Measurements from ENCODE around the gene NFIC.
"Not testable (repeated sequence)": the region's sequence is repeated elsewhere in the genome, so short reads cannot be mapped to it uniquely, and the experiment has no call there.

The NFIC gene

GRCh38 chr19:3375221-3376090 is 9.1 kb downstream of the NFIC start:
- peaks cover 50% of the 10 kb centered on the region for H3K4me1 ChIP-seq (ENCODE audit: control insufficient read depth, insufficient read depth, low read length)
- H3K9ac ChIP-seq (ENCODE audit: low read length in 2 of 2), result peak overlapping the region; percentile 51 to 55
- no peaks in the 10 kb centered on the region for H3K9me3 ChIP-seq (ENCODE audit: control insufficient read depth in 2 of 2, low read length in 2 of 2)
- H3K4me3 ChIP-seq (ENCODE audit: low read length in 2 of 2), result peak overlapping the region; percentile 13 to 61
- H3K27me3 ChIP-seq (ENCODE audit: control insufficient read depth in 1 of 2, insufficient read depth in 2 of 2, low read length in 2 of 2), result no peaks in the 10 kb centered on the region
- H3K36me3 ChIP-seq (ENCODE audit: control insufficient read depth in 2 of 2, insufficient read depth in 2 of 2, low read length in 2 of 2), result peaks cover 0 to 4% of the 10 kb centered on the region in 2 donors
- peak overlapping the region; percentile 91 for H3K27ac ChIP-seq (ENCODE audit: low read length)

DNA sequence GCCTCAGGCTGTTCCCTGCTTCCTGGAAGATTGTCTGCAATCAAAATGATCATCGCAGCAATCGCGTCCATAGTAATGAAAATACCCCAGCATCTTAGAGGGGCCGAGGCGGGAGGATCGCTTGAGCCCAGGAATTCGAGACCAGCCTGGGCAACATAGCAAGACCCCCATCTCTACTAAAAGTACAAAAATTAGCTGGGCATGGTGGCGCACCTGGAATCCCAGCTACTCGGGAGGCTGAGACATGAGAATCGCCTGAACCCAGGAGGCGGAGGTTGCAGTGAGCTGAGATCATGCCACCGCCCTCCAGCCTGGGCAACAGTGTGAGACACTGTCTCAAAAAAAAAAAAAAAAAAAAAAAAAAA is 9.7 kb downstream of the NFIC start:
- Histone ChIP-seq H3K4me1 (ENCODE audit: control insufficient read depth, insufficient read depth, low read length) (peaks cover 45% of the 10 kb centered on the region), H3K9ac (ENCODE audit: low read length in 2 of 2) (peak overlapping the region; percentile 51 to 55), H3K27ac (ENCODE audit: low read length) (peak overlapping the region; percentile 91), H3K4me3 (ENCODE audit: low read length in 2 of 2) (peak overlapping the region in 1 of 2 donors; percentile 61)
- not testable (repeated sequence) for H3K27me3 ChIP-seq (ENCODE audit: control insufficient read depth in 1 of 2, insufficient read depth in 2 of 2, low read length in 2 of 2); H3K9me3 ChIP-seq (ENCODE audit: control insufficient read depth in 2 of 2, low read length in 2 of 2); H3K36me3 ChIP-seq (ENCODE audit: control insufficient read depth in 2 of 2, insufficient read depth in 2 of 2, low read length in 2 of 2)

DNA sequence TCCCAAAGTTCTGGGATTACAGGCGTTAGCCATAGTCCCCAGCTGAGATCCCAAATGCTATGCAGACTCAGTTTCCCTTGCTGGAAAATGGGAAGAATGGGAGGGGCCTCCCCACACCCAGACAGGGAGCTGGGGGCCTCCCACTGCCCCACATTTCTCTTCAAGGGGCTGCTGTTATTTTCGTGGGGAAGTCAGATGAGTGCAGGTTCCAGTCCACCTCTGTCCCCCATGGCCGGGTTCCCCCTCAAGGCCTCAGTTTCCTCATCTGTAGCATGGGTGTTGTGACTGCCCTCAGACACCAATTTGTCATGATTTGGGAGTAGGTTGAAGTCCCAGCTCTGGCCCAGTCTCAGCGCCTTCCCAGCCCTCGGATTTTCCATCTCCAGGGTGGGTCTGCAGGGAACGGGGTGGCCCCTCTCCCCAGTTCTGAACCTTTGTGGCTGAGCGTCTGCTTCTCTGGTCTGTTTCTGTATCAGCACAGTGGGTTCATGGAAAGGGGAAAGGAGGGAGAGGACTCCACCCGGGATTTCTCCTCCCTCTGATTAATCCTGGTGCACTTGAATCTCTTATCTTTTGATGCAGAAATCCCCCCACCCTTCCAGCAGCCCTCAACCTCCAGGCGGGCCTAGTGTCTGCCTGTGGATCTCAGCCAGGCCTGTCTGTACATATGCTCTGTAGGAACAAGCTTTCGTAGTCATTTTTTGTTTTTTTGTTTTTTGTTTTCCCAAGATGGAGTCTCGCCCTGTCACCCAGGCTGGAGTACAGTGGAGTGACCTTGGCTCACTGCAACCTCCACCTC is 12.2 kb downstream of the NFIC start:
- H3K9me3 ChIP-seq (ENCODE audit: control insufficient read depth in 2 of 2, low read length in 2 of 2), result no peaks in the 10 kb centered on the region
- H3K27me3 ChIP-seq (ENCODE audit: control insufficient read depth in 1 of 2, insufficient read depth in 2 of 2, low read length in 2 of 2), result no peaks in the 10 kb centered on the region
- H3K4me3 ChIP-seq (ENCODE audit: low read length in 2 of 2), result no peak overlapping the region
- H3K9ac ChIP-seq (ENCODE audit: low read length in 2 of 2), result no peak overlapping the region
- H3K36me3 ChIP-seq (ENCODE audit: control insufficient read depth in 2 of 2, insufficient read depth in 2 of 2, low read length in 2 of 2), result peaks cover 8 to 16% of the 10 kb centered on the region in 2 donors
- peaks cover 57% of the 10 kb centered on the region for H3K4me1 ChIP-seq (ENCODE audit: control insufficient read depth, insufficient read depth, low read length)
- H3K27ac ChIP-seq (ENCODE audit: low read length), result peak overlapping the region; percentile 41

GRCh38 chr19:3380829-3381228 is 14.4 kb downstream of the NFIC start:
- no peak overlapping the region for H3K9ac ChIP-seq (ENCODE audit: low read length in 2 of 2)
- no peak overlapping the region for H3K27ac ChIP-seq (ENCODE audit: low read length)
- no peaks in the 10 kb centered on the region for H3K27me3 ChIP-seq (ENCODE audit: control insufficient read depth in 1 of 2, insufficient read depth in 2 of 2, low read length in 2 of 2)
- peaks cover 8 to 11% of the 10 kb centered on the region in 2 donors for H3K36me3 ChIP-seq (ENCODE audit: control insufficient read depth in 2 of 2, insufficient read depth in 2 of 2, low read length in 2 of 2)
- no peak overlapping the region for H3K4me3 ChIP-seq (ENCODE audit: low read length in 2 of 2)
- peaks cover 55% of the 10 kb centered on the region for H3K4me1 ChIP-seq (ENCODE audit: control insufficient read depth, insufficient read depth, low read length)
- H3K9me3 ChIP-seq (ENCODE audit: control insufficient read depth in 2 of 2, low read length in 2 of 2), result no peaks in the 10 kb centered on the region

GRCh38 chr19:3381701-3382372 is 15.5 kb downstream of the NFIC start:
- Histone ChIP-seq H3K36me3 (ENCODE audit: control insufficient read depth in 2 of 2, insufficient read depth in 2 of 2, low read length in 2 of 2) (peaks cover 8 to 11% of the 10 kb centered on the region in 2 donors), H3K4me3 (ENCODE audit: low read length in 2 of 2) (no peak overlapping the region), H3K4me1 (ENCODE audit: control insufficient read depth, insufficient read depth, low read length) (peaks cover 62% of the 10 kb centered on the region), H3K27me3 (ENCODE audit: control insufficient read depth in 1 of 2, insufficient read depth in 2 of 2, low read length in 2 of 2) (no peaks in the 10 kb centered on the region), H3K9me3 (ENCODE audit: control insufficient read depth in 2 of 2, low read length in 2 of 2) (no peaks in the 10 kb centered on the region), H3K27ac (ENCODE audit: low read length) (peak overlapping the region; percentile 71), H3K9ac (ENCODE audit: low read length in 2 of 2) (no peak overlapping the region)

DNA sequence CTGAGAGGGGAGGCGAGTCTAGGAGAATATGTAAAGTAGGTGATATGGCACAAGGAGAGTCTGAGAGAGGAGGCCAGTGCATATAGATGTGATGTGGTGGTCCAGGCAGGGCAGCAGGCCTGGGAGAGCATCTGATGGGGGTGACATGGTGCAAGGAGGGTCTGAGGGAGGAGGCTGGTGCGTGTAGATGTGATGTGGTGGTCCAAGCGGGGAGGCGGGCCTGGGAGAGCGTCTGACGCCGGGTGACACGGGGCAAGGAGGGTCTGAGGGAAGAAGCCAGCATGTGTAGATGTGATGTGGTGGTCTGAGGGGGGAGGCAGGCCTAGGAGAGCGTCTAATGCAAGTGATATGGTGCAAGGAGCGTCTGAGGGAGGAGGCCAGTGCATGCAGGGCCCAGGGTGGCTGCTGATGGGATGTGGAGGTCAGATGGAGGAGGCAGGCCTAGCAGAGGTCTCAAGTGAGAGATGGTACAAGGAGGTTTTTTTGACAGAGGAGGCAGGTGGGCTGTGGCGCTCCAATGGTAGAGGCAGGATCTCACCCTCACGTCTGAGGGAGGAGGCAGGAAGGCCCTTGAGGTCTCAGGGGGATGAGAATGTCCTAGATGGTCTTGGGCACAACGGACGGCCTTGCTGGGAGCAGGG is 16.2 kb downstream of the NFIC start:
- H3K27ac ChIP-seq (ENCODE audit: low read length), result peak overlapping the region; percentile 71
- peak overlapping the region in 1 of 2 donors; percentile 57 for H3K4me3 ChIP-seq (ENCODE audit: low read length in 2 of 2)
- peak overlapping the region in 1 of 2 donors; percentile 21 for H3K9ac ChIP-seq (ENCODE audit: low read length in 2 of 2)
- H3K27me3 ChIP-seq (ENCODE audit: control insufficient read depth in 1 of 2, insufficient read depth in 2 of 2, low read length in 2 of 2), result no peaks in the 10 kb centered on the region
- peaks cover 8 to 11% of the 10 kb centered on the region in 2 donors for H3K36me3 ChIP-seq (ENCODE audit: control insufficient read depth in 2 of 2, insufficient read depth in 2 of 2, low read length in 2 of 2)
- peaks cover 68% of the 10 kb centered on the region for H3K4me1 ChIP-seq (ENCODE audit: control insufficient read depth, insufficient read depth, low read length)
- H3K9me3 ChIP-seq (ENCODE audit: control insufficient read depth in 2 of 2, low read length in 2 of 2), result no peaks in the 10 kb centered on the region

GRCh38 chr19:3383121-3383722 is 16.8 kb downstream of the NFIC start:
- H3K4me3 ChIP-seq (ENCODE audit: low read length in 2 of 2), result peak overlapping the region in 1 of 2 donors; percentile 57
- H3K27ac ChIP-seq (ENCODE audit: low read length), result peak overlapping the region; percentile 71
- H3K4me1 ChIP-seq (ENCODE audit: control insufficient read depth, insufficient read depth, low read length), result peaks cover 72% of the 10 kb centered on the region
- H3K36me3 ChIP-seq (ENCODE audit: control insufficient read depth in 2 of 2, insufficient read depth in 2 of 2, low read length in 2 of 2), result peaks cover 8 to 11% of the 10 kb centered on the region in 2 donors
- no peaks in the 10 kb centered on the region for H3K27me3 ChIP-seq (ENCODE audit: control insufficient read depth in 1 of 2, insufficient read depth in 2 of 2, low read length in 2 of 2)
- H3K9ac ChIP-seq (ENCODE audit: low read length in 2 of 2), result no peak overlapping the region
- no peaks in the 10 kb centered on the region for H3K9me3 ChIP-seq (ENCODE audit: control insufficient read depth in 2 of 2, low read length in 2 of 2)

DNA sequence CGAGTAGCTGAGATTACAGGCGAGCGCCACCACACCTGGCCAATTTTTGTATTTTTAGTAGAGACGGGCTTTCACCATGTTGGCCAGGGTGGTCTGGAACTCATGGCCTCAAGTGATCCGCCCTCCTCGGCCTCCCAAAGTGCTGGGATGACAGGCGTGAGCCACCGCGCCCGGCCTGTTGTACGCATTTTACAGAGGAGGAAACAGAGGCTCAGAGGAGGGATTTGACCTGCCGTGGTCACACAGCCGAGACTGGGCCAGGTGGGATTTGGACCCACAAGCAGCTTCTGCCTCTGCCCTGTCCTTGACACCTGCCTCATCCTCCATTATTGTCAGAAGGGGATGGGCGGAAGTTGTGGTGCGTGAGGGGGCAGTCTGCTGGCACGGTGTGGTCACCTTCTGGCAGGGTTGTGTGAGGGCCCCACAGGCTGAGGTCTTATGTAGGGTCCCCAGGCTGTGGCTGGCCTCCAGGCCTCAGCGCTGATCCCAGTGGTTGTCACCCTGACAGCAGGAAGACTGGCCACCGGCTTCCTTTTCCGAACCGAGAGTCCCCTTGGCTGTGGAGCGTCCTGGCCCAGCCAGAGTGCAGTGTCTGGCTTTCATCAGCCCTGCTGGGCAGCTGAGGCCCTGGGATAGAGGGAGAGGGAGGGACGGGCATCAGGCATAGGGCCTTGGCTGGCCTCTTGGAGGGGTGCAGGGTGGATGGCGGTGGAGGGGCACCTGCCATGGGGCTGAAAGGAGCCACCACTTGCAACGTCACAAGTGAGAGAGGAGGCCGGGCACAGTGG is 20.3 kb downstream of the NFIC start:
- peaks cover 87% of the 10 kb centered on the region for H3K4me1 ChIP-seq (ENCODE audit: control insufficient read depth, insufficient read depth, low read length)
- peak overlapping the region; percentile 1 to 58 for H3K9ac ChIP-seq (ENCODE audit: low read length in 2 of 2)

GRCh38 chr19:3387645-3388589 is 21.5 kb downstream of the NFIC start:
- Histone ChIP-seq H3K27me3 (ENCODE audit: control insufficient read depth in 1 of 2, insufficient read depth in 2 of 2, low read length in 2 of 2) (no peaks in the 10 kb centered on the region), H3K4me3 (ENCODE audit: low read length in 2 of 2) (peak overlapping the region; percentile 1 to 57), H3K27ac (ENCODE audit: low read length) (peak overlapping the region; percentile 90), H3K36me3 (ENCODE audit: control insufficient read depth in 2 of 2, insufficient read depth in 2 of 2, low read length in 2 of 2) (peaks cover 0 to 4% of the 10 kb centered on the region in 2 donors), H3K4me1 (ENCODE audit: control insufficient read depth, insufficient read depth, low read length) (peaks cover 81% of the 10 kb centered on the region), H3K9me3 (ENCODE audit: control insufficient read depth in 2 of 2, low read length in 2 of 2) (no peaks in the 10 kb centered on the region), H3K9ac (ENCODE audit: low read length in 2 of 2) (peak overlapping the region; percentile 33 to 62)

More for the DNA sequence above, 20.3 kb downstream of the NFIC start:
- peaks cover 6 to 12% of the 10 kb centered on the region in 2 donors for H3K36me3 ChIP-seq (ENCODE audit: control insufficient read depth in 2 of 2, insufficient read depth in 2 of 2, low read length in 2 of 2)
- H3K27ac ChIP-seq (ENCODE audit: low read length), result peak overlapping the region; percentile 90
- H3K27me3 ChIP-seq (ENCODE audit: control insufficient read depth in 1 of 2, insufficient read depth in 2 of 2, low read length in 2 of 2), result no peaks in the 10 kb centered on the region
- no peaks in the 10 kb centered on the region for H3K9me3 ChIP-seq (ENCODE audit: control insufficient read depth in 2 of 2, low read length in 2 of 2)
- H3K4me3 ChIP-seq (ENCODE audit: low read length in 2 of 2), result peak overlapping the region in 1 of 2 donors; percentile 52
